KOPT-K1 (cell line): ENCODE results near the gene RUSC1.
A peak's percentile ranks its signal among the peaks of the same experiment; 100 is the strongest.

ENCODE experiments used
- H3K27ac ChIP-seq: fragments of 200-600 bp; sonication (generic); 2 replicates; pipeline ENCODE4 v1.5.1; 2016; ENCODE audit warnings: antibody characterized with exemption, mild to moderate bottlenecking, low read depth, low read length; ENCODE audit not compliant: poor library complexity, severe bottlenecking
- H3K36me3 ChIP-seq: fragments of 200-600 bp; sonication (generic); 2 replicates; pipeline ENCODE4 v1.5.1; 2017; ENCODE audit warnings: antibody characterized with exemption, mild to moderate bottlenecking, low read length, moderate library complexity; ENCODE audit not compliant: insufficient read depth
- H3K9me3 ChIP-seq: fragments of 200-600 bp; sonication (generic); 2 replicates; pipeline ENCODE4 v1.5.1; 2017; ENCODE audit warnings: antibody characterized with exemption, low read length, mild to moderate bottlenecking; ENCODE audit not compliant: insufficient read depth, poor library complexity, severe bottlenecking

The RUSC1 gene

GRCh38 chr1:155307247-155307740 lies 13.4 kb upstream of the RUSC1 start:
- Histone ChIP-seq H3K27ac (peak overlapping the region; percentile 96), H3K36me3 (peaks cover 20% of the 10 kb centered on the region), H3K9me3 (no peaks in the 10 kb centered on the region)

GRCh38 chr1:155308493-155309422 lies 11.9 kb upstream of the RUSC1 start, which contains the start of gene FDPS:
Gene FDPS, plus strand, starts transcription at chr1:155308866. Its CDS starts 924 bp downstream, at chr1:155309790.
- peak within 1 kb of the TSS; percentile 96 for H3K27ac ChIP-seq
- no peaks in the 10 kb centered on the region for H3K9me3 ChIP-seq
- peaks cover 35% of the 10 kb centered on the region for H3K36me3 ChIP-seq

DNA sequence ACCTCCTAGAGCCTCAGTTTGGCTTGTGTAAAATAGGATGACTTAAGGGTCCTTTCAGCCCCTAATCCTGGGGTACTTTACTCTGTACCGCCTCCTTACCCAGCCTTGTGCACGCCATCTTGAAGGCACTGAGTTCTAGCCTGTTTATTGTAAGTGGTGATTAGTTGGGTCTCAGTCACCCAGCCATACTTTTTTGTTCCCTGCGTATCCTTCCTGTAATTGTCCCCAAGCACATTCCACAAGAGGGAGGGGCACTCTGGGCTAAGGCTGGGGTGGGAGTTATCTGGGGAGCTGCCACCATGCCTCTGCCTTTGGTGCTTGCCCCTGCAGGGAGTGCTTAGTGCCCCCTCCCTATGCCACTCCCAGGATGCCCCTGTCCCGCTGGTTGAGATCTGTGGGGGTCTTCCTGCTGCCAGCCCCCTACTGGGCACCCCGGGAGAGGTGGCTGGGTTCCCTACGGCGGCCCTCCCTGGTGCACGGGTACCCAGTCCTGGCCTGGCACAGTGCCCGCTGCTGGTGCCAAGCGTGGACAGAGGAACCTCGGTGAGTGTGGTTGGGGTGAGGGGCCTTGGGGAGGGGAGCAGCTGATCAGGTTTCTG lies 11.2 kb upstream of the RUSC1 start:
- H3K27ac ChIP-seq: peak overlapping the region; percentile 96
- H3K36me3 ChIP-seq: peaks cover 43% of the 10 kb centered on the region
- H3K9me3 ChIP-seq: no peaks in the 10 kb centered on the region

- Histone ChIP-seq H3K9me3 (no peaks in the 10 kb centered on the region), H3K36me3 (peaks cover 76% of the 10 kb centered on the region), H3K27ac (no peak overlapping the region)
These were observed 7.4 kb upstream of the RUSC1 start for GRCh38 chr1:155313261-155313660.

DNA sequence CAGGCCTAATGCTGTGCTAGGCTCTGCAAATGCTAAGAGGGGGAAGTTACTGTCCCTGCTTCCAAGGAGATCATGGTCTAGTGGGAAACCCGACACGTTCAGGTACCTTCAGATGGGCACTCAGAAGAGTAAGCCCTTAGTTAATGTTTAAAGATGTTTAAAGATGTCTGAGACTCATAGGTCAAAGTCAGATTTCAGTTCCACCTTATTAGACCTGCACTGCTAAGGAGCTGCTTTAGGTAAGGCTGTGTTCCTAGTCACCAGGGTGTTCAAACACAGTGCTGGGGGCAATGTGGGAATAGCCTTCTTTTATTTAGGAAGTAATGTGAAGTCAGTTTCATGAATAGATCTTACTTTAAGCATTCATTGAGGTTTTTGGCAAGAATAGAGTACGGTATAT lies 3.8 kb upstream of the RUSC1 start:
- Histone ChIP-seq H3K27ac (no peak overlapping the region), H3K36me3 (peaks cover 90% of the 10 kb centered on the region), H3K9me3 (no peaks in the 10 kb centered on the region)

DNA sequence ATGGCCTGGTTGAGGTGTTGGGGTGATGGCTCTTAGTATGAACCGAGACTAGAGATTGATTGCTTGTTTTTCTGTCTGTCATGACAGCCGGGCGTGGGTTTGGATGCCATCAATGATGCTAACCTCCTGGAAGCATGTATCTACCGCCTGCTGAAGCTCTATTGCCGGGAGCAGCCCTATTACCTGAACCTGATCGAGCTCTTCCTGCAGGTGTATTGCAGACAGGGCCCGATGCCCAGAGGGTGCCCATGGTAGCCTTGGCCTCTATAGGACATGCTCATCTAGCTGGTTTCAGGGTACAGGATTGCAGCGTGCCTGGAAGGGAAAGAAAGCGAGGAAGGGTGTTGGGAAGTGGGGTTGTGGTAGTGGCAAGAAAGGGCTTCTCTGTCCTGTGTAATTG lies 2.6 kb upstream of the RUSC1 start:
- Histone ChIP-seq H3K36me3 (peaks cover 78% of the 10 kb centered on the region), H3K9me3 (no peaks in the 10 kb centered on the region), H3K27ac (no peak overlapping the region)

DNA sequence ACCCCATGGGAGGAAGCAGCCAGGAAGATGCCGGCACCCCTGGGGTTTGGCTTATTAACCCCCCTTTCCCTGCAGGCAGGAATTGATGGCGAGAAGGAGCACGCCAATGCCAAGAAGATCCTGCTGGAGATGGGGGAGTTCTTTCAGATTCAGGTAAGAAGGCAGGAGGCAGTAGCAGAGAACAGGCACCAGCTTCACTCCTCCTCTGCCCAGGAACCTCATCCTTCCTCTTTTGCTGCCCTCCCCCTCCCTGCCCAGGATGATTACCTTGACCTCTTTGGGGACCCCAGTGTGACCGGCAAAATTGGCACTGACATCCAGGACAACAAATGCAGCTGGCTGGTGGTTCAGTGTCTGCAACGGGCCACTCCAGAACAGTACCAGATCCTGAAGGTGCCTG lies 1.2 kb upstream of the RUSC1 start:
- peaks cover 63% of the 10 kb centered on the region for H3K36me3 ChIP-seq
- no peak overlapping the region for H3K27ac ChIP-seq

DNA sequence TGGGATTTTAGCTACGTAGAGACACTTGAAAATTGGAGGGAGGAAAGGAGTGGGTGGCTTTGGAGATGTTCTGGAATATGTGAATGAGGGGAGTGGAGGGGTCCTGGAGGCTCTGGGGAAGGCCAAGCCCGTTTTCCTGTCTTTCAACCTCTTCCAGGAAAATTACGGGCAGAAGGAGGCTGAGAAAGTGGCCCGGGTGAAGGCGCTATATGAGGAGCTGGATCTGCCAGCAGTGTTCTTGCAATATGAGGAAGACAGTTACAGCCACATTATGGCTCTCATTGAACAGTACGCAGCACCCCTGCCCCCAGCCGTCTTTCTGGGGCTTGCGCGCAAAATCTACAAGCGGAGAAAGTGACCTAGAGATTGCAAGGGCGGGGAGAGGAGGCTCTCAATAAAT lies 442 bp upstream of the RUSC1 start:
- no peaks in the 10 kb centered on the region for H3K9me3 ChIP-seq
- H3K36me3 ChIP-seq: peaks cover 56% of the 10 kb centered on the region
- H3K27ac ChIP-seq: no peak overlapping the region

More for the DNA sequence above, 1.2 kb upstream of the RUSC1 start:
- no peaks in the 10 kb centered on the region for H3K9me3 ChIP-seq

DNA sequence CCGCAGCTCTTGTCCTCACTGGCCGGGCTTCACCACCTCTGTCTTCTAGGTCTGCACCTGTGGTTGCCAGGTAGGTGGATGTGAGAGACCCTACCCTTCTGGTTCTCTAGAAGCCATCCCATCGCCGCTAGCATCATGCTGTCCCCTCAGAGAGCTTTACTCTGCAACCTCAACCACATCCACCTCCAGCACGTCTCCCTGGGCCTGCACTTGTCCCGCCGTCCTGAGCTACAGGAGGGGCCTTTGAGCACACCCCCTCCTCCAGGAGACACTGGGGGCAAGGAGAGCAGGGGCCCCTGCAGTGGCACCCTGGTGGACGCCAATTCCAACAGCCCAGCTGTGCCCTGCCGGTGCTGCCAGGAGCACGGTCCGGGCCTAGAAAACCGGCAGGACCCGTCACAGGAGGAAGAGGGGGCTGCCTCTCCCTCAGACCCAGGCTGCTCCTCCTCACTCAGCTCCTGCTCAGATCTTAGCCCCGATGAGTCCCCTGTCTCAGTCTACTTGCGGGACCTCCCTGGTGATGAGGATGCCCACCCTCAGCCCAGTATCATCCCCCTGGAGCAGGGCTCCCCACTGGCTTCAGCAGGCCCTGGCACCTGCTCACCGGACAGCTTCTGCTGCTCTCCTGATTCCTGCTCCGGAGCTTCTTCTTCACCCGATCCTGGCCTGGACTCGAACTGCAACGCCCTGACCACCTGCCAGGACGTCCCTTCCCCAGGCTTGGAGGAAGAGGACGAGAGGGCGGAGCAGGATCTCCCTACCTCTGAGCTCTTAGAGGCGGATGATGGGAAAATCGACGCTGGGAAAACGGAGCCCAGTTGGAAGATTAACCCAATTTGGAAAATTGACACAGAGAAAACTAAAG lies 1.2 kb downstream of the RUSC1 start:
- Histone ChIP-seq H3K27ac (no peak overlapping the region), H3K36me3 (peaks cover 52% of the 10 kb centered on the region), H3K9me3 (no peaks in the 10 kb centered on the region)

- H3K27ac ChIP-seq: peak overlapping the region; percentile 92
- H3K36me3 ChIP-seq: peaks cover 52% of the 10 kb centered on the region
- H3K9me3 ChIP-seq: no peaks in the 10 kb centered on the region
These were observed 1.9 kb downstream of the RUSC1 start for GRCh38 chr1:155322571-155322952.

DNA sequence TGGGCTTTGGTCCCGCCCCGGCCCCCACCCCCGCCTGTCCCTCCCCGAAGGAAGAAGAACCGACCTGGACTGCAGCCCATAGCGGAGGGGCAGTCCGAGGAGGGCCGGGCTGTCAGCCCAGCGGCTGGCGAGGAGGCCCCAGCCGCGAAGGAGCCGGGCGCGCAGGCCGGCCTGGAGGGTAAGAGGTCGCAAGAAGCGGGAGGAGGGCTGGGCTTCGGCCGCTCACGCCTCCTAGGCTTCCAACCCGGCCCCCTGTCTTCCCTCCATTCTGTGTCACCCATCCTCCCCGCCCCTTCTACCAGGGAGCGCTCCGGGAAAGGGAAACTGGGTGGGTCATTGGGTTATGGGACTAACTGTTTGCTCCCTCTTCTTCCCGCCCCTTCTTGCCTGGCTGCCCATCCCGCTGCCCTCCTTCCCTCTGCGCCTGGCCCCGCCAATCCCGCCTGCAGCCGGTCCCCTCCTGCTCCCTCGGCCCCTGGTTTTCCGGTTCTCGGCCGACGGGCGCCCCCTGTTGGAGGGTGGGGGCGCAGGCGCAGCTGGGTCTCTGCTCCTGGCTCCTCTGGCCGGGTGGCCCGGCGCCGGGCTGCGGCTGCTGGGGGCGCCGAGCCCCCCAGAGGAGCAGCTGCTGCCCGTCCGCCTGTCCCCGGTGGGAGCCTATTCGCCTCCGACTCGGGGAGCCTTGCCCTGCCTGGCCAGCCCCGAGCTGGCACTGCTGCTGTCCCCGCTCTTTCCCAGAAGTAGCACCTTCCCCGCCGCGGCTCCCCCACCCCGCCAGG lies 2.4 kb downstream of the RUSC1 start:
- peaks cover 52% of the 10 kb centered on the region for H3K36me3 ChIP-seq
- H3K27ac ChIP-seq: peak overlapping the region; percentile 92

GRCh38 chr1:155323729-155324036 lies 3.0 kb downstream of the RUSC1 start:
- peak overlapping the region; percentile 92 for H3K27ac ChIP-seq
- H3K36me3 ChIP-seq: peaks cover 52% of the 10 kb centered on the region

More for the DNA sequence above, 2.4 kb downstream of the RUSC1 start:
- no peaks in the 10 kb centered on the region for H3K9me3 ChIP-seq

GRCh38 chr1:155324037-155324716 lies 3.5 kb downstream of the RUSC1 start:
- H3K27ac ChIP-seq: peak overlapping the region; percentile 92
- peaks cover 49% of the 10 kb centered on the region for H3K36me3 ChIP-seq
- H3K9me3 ChIP-seq: no peaks in the 10 kb centered on the region

More at GRCh38 chr1:155323729-155324036, 3.0 kb downstream of the RUSC1 start:
- H3K9me3 ChIP-seq: no peaks in the 10 kb centered on the region
